GM12878 (cell line): ENCODE data around the gene SRP68. TPM values are rescaled to one million over a fixed set of nuclear protein-coding genes. Genes with fewer than 3 reads are reported as not detected.

Experiments used
- ATAC-seq: fragments of 200-7000 bp; cut with Tn5 transposase; 3 replicates; pipeline ENCODE4 v1.9.1; 2020; ENCODE audit warnings: mild to moderate bottlenecking, moderate library complexity
- BruUV-seq: library from RNA; stranded (reverse); fragments of 400-500 nt; replicated peaks from 2 replicates; lab custom pipeline; 2021; lab: Mats Ljungman, UMichigan
- CTCF ChIA-PET: fragments of 300-600 bp; sonication (Branson Sonifier 250); formaldehyde crosslinking; extraction: SDS; loops from one replicate; lab custom pipeline; 2021; ENCODE audit warnings: inconsistent platforms; lab: Yijun Ruan, JAX
- POLR2A ChIA-PET: fragments of 350-600 bp; formaldehyde crosslinking; extraction: SDS; loops from one replicate; lab custom pipeline; 2021; ENCODE audit warnings: inconsistent platforms; lab: Charles Lee
- RAD21 ChIA-PET: fragments of 300-600 bp; sonication (Branson Sonifier 250); formaldehyde crosslinking; loops from one replicate; lab custom pipeline; 2023; ENCODE audit warnings: antibody characterized with exemption; ENCODE audit not compliant: unreplicated experiment; lab: Charles Lee
- SMC1A ChIA-PET: fragments of 300-600 bp; sonication (Branson Sonifier 250); formaldehyde crosslinking; loops from one replicate; lab custom pipeline; 2023; ENCODE audit not compliant: unreplicated experiment, uncharacterized antibody; lab: Charles Lee
- DNase-seq: peaks from one replicate; pipeline ENCODE4 v3.0.0-alpha.2; 2011; ENCODE audit warnings: low read depth, low spot score
- FAIRE-seq: peaks from 3 replicates; lab custom pipeline; 2011; peaks lifted over from hg19 to GRCh38; lab: Jason Lieb, UNC
- H2AFZ ChIP-seq: 2 replicates; pipeline ENCODE4 v1.6.0; 2011; ENCODE audit warnings: low read depth, low read length, control low read depth; ENCODE audit not compliant: control insufficient read depth
- H3K27ac ChIP-seq: 2 replicates; pipeline ENCODE4 v1.5.1; 2011; ENCODE audit warnings: control low read depth; ENCODE audit not compliant: control insufficient read depth, insufficient read depth
- H3K27me3 ChIP-seq, 2 experiments: replicated peaks in 1 of 2; 2 replicates each; pipeline versions ENCODE4 v1.6.0 to v1.6.1; 2011; ENCODE audit warnings: low read length in 1 of 2; ENCODE audit not compliant: control insufficient read depth in 2 of 2, insufficient read depth in 2 of 2
- H3K36me3 ChIP-seq, 2 experiments: 2 replicates each; pipeline ENCODE4 v1.5.1; 2011; ENCODE audit warnings: low read length in 1 of 2; ENCODE audit not compliant: control insufficient read depth in 2 of 2, insufficient read depth in 2 of 2
- H3K4me1 ChIP-seq: 2 replicates; pipeline ENCODE4 v1.6.1; 2011; ENCODE audit warnings: mild to moderate bottlenecking, low read length, moderate library complexity, mixed read lengths; ENCODE audit not compliant: control insufficient read depth, insufficient read depth
- H3K4me2 ChIP-seq: 2 replicates; pipeline ENCODE4 v1.6.0; 2011; ENCODE audit warnings: control low read depth; ENCODE audit not compliant: control insufficient read depth, insufficient read depth
- H3K4me3 ChIP-seq: fragments of 200-600 bp; sonication (generic); 2 replicates; pipeline ENCODE4 v1.5.1; 2016
- H3K79me2 ChIP-seq: 2 replicates; pipeline ENCODE4 v1.6.0; 2011; ENCODE audit warnings: low read length; ENCODE audit not compliant: control insufficient read depth, insufficient read depth
- H3K9ac ChIP-seq: 2 replicates; pipeline ENCODE4 v1.8.0; 2011; ENCODE audit warnings: low read length, control low read depth, mixed read lengths; ENCODE audit not compliant: control insufficient read depth, insufficient read depth
- H3K9me3 ChIP-seq: replicated peaks from 3 replicates; pipeline ENCODE4 v1.5.1; 2011; ENCODE audit warnings: mild to moderate bottlenecking, low read length; ENCODE audit not compliant: control insufficient read depth, insufficient read depth
- H4K20me1 ChIP-seq: 2 replicates; pipeline ENCODE4 v1.6.0; 2011; ENCODE audit not compliant: control insufficient read depth, insufficient read depth
- BACH1 ChIP-seq: fragments of 450-650 bp; IDR thresholded peaks from 2 replicates; pipeline ENCODE4 v1.6.1; 2017; ENCODE audit warnings: mild to moderate bottlenecking, borderline replicate concordance
- HDAC2 ChIP-seq: fragments of 200-600 bp; sonication (generic); IDR thresholded peaks from 2 replicates; pipeline ENCODE4 v1.6.1; 2017
- MEF2A ChIP-seq: IDR thresholded peaks from 2 replicates; pipeline ENCODE4 v1.6.1; 2011; ENCODE audit warnings: low read depth, mild to moderate bottlenecking, low read length, moderate library complexity; ENCODE audit not compliant: insufficient read depth
- NFYA ChIP-seq: IDR thresholded peaks from 2 replicates; pipeline ENCODE4 v1.6.1; 2011; ENCODE audit warnings: low read depth, mild to moderate bottlenecking, low read length, improper control_type of control experiment, borderline replicate concordance
- PML ChIP-seq: IDR thresholded peaks from 2 replicates; pipeline ENCODE4 v1.6.1; 2012; ENCODE audit warnings: low read length, inconsistent platforms
- STAT1 ChIP-seq: fragments of 450-650 bp; conservative IDR thresholded peaks from 2 replicates; pipeline ENCODE4 v1.6.1; 2014; ENCODE audit warnings: antibody characterized with exemption, mild to moderate bottlenecking
- WGBS: methylation state at CpG from one replicate; pipeline ENCODE4 v1.1.6; 2016; ENCODE audit warnings: low lambda C conversion rate; ENCODE audit not compliant: insufficient replicate concordance, insufficient coverage; ENCODE audit errors: missing lambda C conversion rate; 5-methylcytosine and 5-hydroxymethylcytosine counted together
- in situ Hi-C: fragments of 300-500 bp; cut with MboI; formaldehyde crosslinking; loops from 9 replicates; pipeline ENCODE4 v1.14.3; 2018; ENCODE audit warnings: mixed read lengths
- intact Hi-C: fragments of 100-400 bp; cut with micrococcal nuclease; formaldehyde crosslinking; loops from one replicate; pipeline ENCODE4 v1.14.2; 2022; ENCODE audit not compliant: unreplicated experiment
- polyA plus RNA-seq, 11 experiments: library from polyadenylated mRNA; depleted of rRNA in 4 of 11; unstranded in 6 of 11; stranded (reverse) in 5 of 11; fragments of >200 nt; fragmentation: Nextera tagmentation in 4 of 11; fragmentation: Illumina TruSeq in 1 of 11; extraction: Ambion mirVana in 4 of 11; extraction: Trizol in 1 of 11; gene quantifications; 1 replicate in 1 of 11; 2 replicates in 10 of 11; pipeline versions ENCODE4 v1.2.1 to v1.2.3, GENCODE V29; 2011 to 2016; ENCODE audit warnings: inconsistent platforms in 2 of 11, missing spikeins in 2 of 11, low read depth in 1 of 11
- total RNA-seq, 4 experiments: library from RNA; depleted of rRNA in 3 of 4; stranded (reverse); fragments of >200 nt in 3 of 4; fragmentation: Illumina TruSeq in 1 of 4; extraction: Trizol in 1 of 4; gene quantifications; 2 replicates each; pipeline versions ENCODE4 v1.2.1 to v1.2.3, GENCODE V29; 2013 to 2021
- TF ChIP-seq, protein P1 (sequence below): IDR thresholded peaks from 2 replicates; pipeline ENCODE4 v1.6.1; 2011; ENCODE audit warnings: low read depth, mild to moderate bottlenecking, low read length, moderate library complexity, borderline replicate concordance; ENCODE audit errors: extremely low read depth

Gene SRP68
- total and polyA plus RNA-seq, 10 of the 15 experiments (the other 5 are each of a cell fraction or from before 2014, with no cell fraction given) = 24.7 to 89.7 (median 62.7) TPM

DNA sequence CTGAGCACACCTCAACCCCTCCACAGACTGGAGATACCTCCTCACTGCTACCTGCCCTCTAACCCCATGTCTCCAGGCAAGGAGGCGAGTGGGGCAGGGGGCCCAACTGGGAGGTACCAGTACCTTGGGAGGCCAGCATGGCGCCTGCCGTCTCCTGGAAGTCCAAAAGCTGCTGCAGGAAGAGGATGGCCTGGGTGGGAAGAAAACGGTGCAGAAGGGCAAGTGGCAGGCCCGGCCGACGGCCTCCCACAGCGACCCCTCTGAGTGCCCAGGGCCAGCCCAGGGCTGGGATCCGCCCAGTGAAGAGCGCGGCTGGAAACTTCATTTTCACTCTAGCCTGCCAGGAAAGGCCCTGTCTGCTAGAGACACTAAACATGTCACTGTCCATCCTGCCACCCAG lies 15.2 kb upstream of the SRP68 start (continued):
- TF ChIP-seq HDAC2 = no peak
- no peak for TF ChIP-seq STAT1
- TF ChIP-seq, protein P1, sequence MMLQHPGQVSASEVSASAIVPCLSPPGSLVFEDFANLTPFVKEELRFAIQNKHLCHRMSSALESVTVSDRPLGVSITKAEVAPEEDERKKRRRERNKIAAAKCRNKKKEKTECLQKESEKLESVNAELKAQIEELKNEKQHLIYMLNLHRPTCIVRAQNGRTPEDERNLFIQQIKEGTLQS = no peak
- no peak for TF ChIP-seq BACH1
- no peak for TF ChIP-seq PML
- TF ChIP-seq NFYA = no peak

DNA sequence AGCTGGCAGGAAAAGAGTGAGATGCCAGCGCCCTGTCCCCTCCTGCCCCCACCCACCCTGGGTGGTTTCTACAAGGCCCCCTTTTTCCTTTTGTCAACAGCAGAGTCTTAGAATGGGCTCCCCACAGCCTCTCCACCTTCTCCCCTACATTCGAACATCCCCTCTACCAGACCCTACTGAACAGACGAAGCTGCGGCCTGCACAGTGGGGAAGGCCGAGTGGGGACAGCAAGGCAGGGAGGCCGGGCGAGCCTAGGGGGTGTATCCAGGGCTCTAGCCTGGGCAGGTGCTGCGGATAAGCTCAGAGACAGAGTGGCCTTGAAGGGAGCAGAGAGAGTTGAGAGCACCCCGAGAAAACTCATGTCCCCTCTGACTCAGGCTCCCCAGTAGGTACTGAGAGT lies 14.1 kb upstream of the SRP68 start:
- intact Hi-C loops (no loop called here), in situ Hi-C loops (no loop called here)
- no peaks in the 10 kb centered on the region for H4K20me1 ChIP-seq
- DNase-seq = no peak
- ChIA-PET POLR2A (no interaction called here), SMC1A (no interaction called here), RAD21 (no interaction called here), CTCF (no interaction called here)
- no peaks in the 10 kb centered on the region for H3K27me3 ChIP-seq
- no peak for TF ChIP-seq MEF2A
- ATAC-seq = no peak
- H3K9me3 ChIP-seq = no peaks in the 10 kb centered on the region
- H3K9ac ChIP-seq = no peak overlapping the region
- H3K36me3 ChIP-seq = peaks cover 13 to 20% of the 10 kb centered on the region in 2 experiments; a peak in 3 of 4 replicates
- H3K4me3 ChIP-seq = no peak overlapping the region
- no peak for FAIRE-seq
- no TSS peak for BruUV-seq
- 95% methylated on average over 7 of the region's 9 CpGs for WGBS
- H3K4me1 ChIP-seq = no peaks in the 10 kb centered on the region
- H3K4me2 ChIP-seq = no peak overlapping the region
- H3K27ac ChIP-seq = no peak overlapping the region
- H2AFZ ChIP-seq = no peak overlapping the region
- no peaks in the 10 kb centered on the region for H3K79me2 ChIP-seq
